ENCODE measurements around the gene ANK3.
A peak's percentile ranks its signal among the peaks of the same experiment; 100 is the strongest.

Gene ANK3

GRCh38 chr10:60353519-60354258, 36.0 kb downstream of the ANK3 start:
- peak overlapping the region in 1 of 2 experiments; percentile 83 for H2BK12ac ChIP-seq (ENCODE audit: low read length in 2 of 2)
- no peak overlapping the region for H2BK15ac ChIP-seq (ENCODE audit: low read depth, poor library complexity, severe bottlenecking)
- H2BK5ac ChIP-seq (ENCODE audit: low read depth, low read length, poor library complexity, severe bottlenecking), result no peak overlapping the region
- H3K4me3 ChIP-seq (ENCODE audit: insufficient read depth in 1 of 2, low read depth in 1 of 2, low read length in 2 of 2), result no peak overlapping the region
- H2BK120ac ChIP-seq (ENCODE audit: low read depth, low read length), result no peak overlapping the region
- H3K36me3 ChIP-seq (ENCODE audit: control insufficient read depth in 1 of 2, insufficient read depth in 2 of 2, low read depth in 1 of 2, low read length in 2 of 2), result no peaks in the 10 kb centered on the region
- peaks cover 5% of the 10 kb centered on the region for H3K4me1 ChIP-seq (ENCODE audit: control insufficient read depth, insufficient read depth, low read depth, low read length)
- peak overlapping the region in 1 of 2 experiments; percentile 89 for H3K14ac ChIP-seq (ENCODE audit: low read length in 2 of 2)
- no peak overlapping the region for H4K91ac ChIP-seq (ENCODE audit: low read length)
- no peak overlapping the region for H3K9ac ChIP-seq (ENCODE audit: low read length)
- no peaks in the 10 kb centered on the region for H3K9me3 ChIP-seq (ENCODE audit: control insufficient read depth, low read length)
- H3K27me3 ChIP-seq (ENCODE audit: control insufficient read depth in 1 of 2, insufficient read depth in 1 of 2, low read length in 2 of 2), result no peaks in the 10 kb centered on the region
- H2AFZ ChIP-seq (ENCODE audit: low read depth, low read length), result no peak overlapping the region
- H4K8ac ChIP-seq (ENCODE audit: low read length), result peak overlapping the region; percentile 66
- no peak overlapping the region for H3K4ac ChIP-seq (ENCODE audit: low read depth in 1 of 2, low read length in 2 of 2)
- 42% methylated on average over 8 of the region's 9 CpGs for WGBS
- no peak overlapping the region for H3K23ac ChIP-seq (ENCODE audit: low read length in 2 of 2)
- H2AK5ac ChIP-seq (ENCODE audit: low read length, severe bottlenecking), result no peak overlapping the region
- DNase-seq, result peak; percentile 92
- peaks cover 10% of the 10 kb centered on the region for H3K79me1 ChIP-seq (replicated peaks; ENCODE audit: low read length, poor library complexity, severe bottlenecking)
- H3K27ac ChIP-seq (ENCODE audit: low read length, poor library complexity, severe bottlenecking), result no peak overlapping the region
- peak overlapping the region; percentile 58 for H3K4me2 ChIP-seq (ENCODE audit: low read length, poor library complexity, severe bottlenecking)
- peak overlapping the region in 1 of 2 experiments; percentile 66 for H3K18ac ChIP-seq (ENCODE audit: low read depth in 1 of 2, low read length in 2 of 2)

GRCh38 chr10:60352105-60352504, 37.6 kb downstream of the ANK3 start:
- 100% methylated on average over 5 of the region's 5 CpGs for WGBS
- Histone ChIP-seq H4K8ac (ENCODE audit: low read length) (peak overlapping the region; percentile 79), H3K79me1 (replicated peaks; ENCODE audit: low read length, poor library complexity, severe bottlenecking) (peaks cover 10% of the 10 kb centered on the region), H3K27me3 (ENCODE audit: control insufficient read depth in 1 of 2, insufficient read depth in 1 of 2, low read length in 2 of 2) (no peaks in the 10 kb centered on the region), H3K9ac (ENCODE audit: low read length) (no peak overlapping the region), H3K18ac (ENCODE audit: low read depth in 1 of 2, low read length in 2 of 2) (peak overlapping the region; percentile 64 to 79), H3K36me3 (ENCODE audit: control insufficient read depth in 1 of 2, insufficient read depth in 2 of 2, low read depth in 1 of 2, low read length in 2 of 2) (no peaks in the 10 kb centered on the region), H3K4me2 (ENCODE audit: low read length, poor library complexity, severe bottlenecking) (no peak overlapping the region), H2AFZ (ENCODE audit: low read depth, low read length) (no peak overlapping the region), H2AK5ac (ENCODE audit: low read length, severe bottlenecking) (no peak overlapping the region), H2BK5ac (ENCODE audit: low read depth, low read length, poor library complexity, severe bottlenecking) (no peak overlapping the region), H3K9me3 (ENCODE audit: control insufficient read depth, low read length) (no peaks in the 10 kb centered on the region), H2BK120ac (ENCODE audit: low read depth, low read length) (no peak overlapping the region), H2BK12ac (ENCODE audit: low read length in 2 of 2) (peak overlapping the region; percentile 60 to 67), H4K91ac (ENCODE audit: low read length) (peak overlapping the region; percentile 34), H3K4me3 (ENCODE audit: insufficient read depth in 1 of 2, low read depth in 1 of 2, low read length in 2 of 2) (no peak overlapping the region), H3K14ac (ENCODE audit: low read length in 2 of 2) (no peak overlapping the region), H3K4ac (ENCODE audit: low read depth in 1 of 2, low read length in 2 of 2) (peak overlapping the region in 1 of 2 experiments; percentile 43), H3K27ac (ENCODE audit: low read length, poor library complexity, severe bottlenecking) (no peak overlapping the region), H2BK15ac (ENCODE audit: low read depth, poor library complexity, severe bottlenecking) (no peak overlapping the region), H3K23ac (ENCODE audit: low read length in 2 of 2) (no peak overlapping the region), H3K4me1 (ENCODE audit: control insufficient read depth, insufficient read depth, low read depth, low read length) (peaks cover 5% of the 10 kb centered on the region)
- DNase-seq, result no peak

GRCh38 chr10:60351191-60351853, 38.4 kb downstream of the ANK3 start:
- Histone ChIP-seq H4K91ac (ENCODE audit: low read length) (no peak overlapping the region), H2BK5ac (ENCODE audit: low read depth, low read length, poor library complexity, severe bottlenecking) (no peak overlapping the region), H2AFZ (ENCODE audit: low read depth, low read length) (no peak overlapping the region), H3K18ac (ENCODE audit: low read depth in 1 of 2, low read length in 2 of 2) (peak overlapping the region; percentile 65 to 75), H3K14ac (ENCODE audit: low read length in 2 of 2) (no peak overlapping the region), H3K4me1 (ENCODE audit: control insufficient read depth, insufficient read depth, low read depth, low read length) (peaks cover 5% of the 10 kb centered on the region), H2AK5ac (ENCODE audit: low read length, severe bottlenecking) (no peak overlapping the region), H3K4ac (ENCODE audit: low read depth in 1 of 2, low read length in 2 of 2) (no peak overlapping the region), H3K4me3 (ENCODE audit: insufficient read depth in 1 of 2, low read depth in 1 of 2, low read length in 2 of 2) (no peak overlapping the region), H2BK15ac (ENCODE audit: low read depth, poor library complexity, severe bottlenecking) (no peak overlapping the region), H3K27ac (ENCODE audit: low read length, poor library complexity, severe bottlenecking) (no peak overlapping the region), H3K27me3 (ENCODE audit: control insufficient read depth in 1 of 2, insufficient read depth in 1 of 2, low read length in 2 of 2) (no peaks in the 10 kb centered on the region), H4K8ac (ENCODE audit: low read length) (no peak overlapping the region), H2BK120ac (ENCODE audit: low read depth, low read length) (no peak overlapping the region), H3K9ac (ENCODE audit: low read length) (no peak overlapping the region), H3K79me1 (replicated peaks; ENCODE audit: low read length, poor library complexity, severe bottlenecking) (peaks cover 8% of the 10 kb centered on the region), H3K36me3 (ENCODE audit: control insufficient read depth in 1 of 2, insufficient read depth in 2 of 2, low read depth in 1 of 2, low read length in 2 of 2) (no peaks in the 10 kb centered on the region), H3K23ac (ENCODE audit: low read length in 2 of 2) (no peak overlapping the region), H3K4me2 (ENCODE audit: low read length, poor library complexity, severe bottlenecking) (no peak overlapping the region), H2BK12ac (ENCODE audit: low read length in 2 of 2) (no peak overlapping the region), H3K9me3 (ENCODE audit: control insufficient read depth, low read length) (no peaks in the 10 kb centered on the region)
- no peak for DNase-seq
- 100% methylated on average over 2 of the region's 4 CpGs for WGBS

GRCh38 chr10:60350400-60350799, 39.3 kb downstream of the ANK3 start:
- peak; percentile 53 for DNase-seq
- H3K4me3 ChIP-seq (ENCODE audit: insufficient read depth in 1 of 2, low read depth in 1 of 2, low read length in 2 of 2), result no peak overlapping the region
- H3K18ac ChIP-seq (ENCODE audit: low read depth in 1 of 2, low read length in 2 of 2), result peak overlapping the region; percentile 89 to 98
- H3K14ac ChIP-seq (ENCODE audit: low read length in 2 of 2), result no peak overlapping the region
- H3K9ac ChIP-seq (ENCODE audit: low read length), result no peak overlapping the region
- H3K79me1 ChIP-seq (replicated peaks; ENCODE audit: low read length, poor library complexity, severe bottlenecking), result peaks cover 8% of the 10 kb centered on the region
- H4K8ac ChIP-seq (ENCODE audit: low read length), result no peak overlapping the region
- H3K36me3 ChIP-seq (ENCODE audit: control insufficient read depth in 1 of 2, insufficient read depth in 2 of 2, low read depth in 1 of 2, low read length in 2 of 2), result no peaks in the 10 kb centered on the region
- no peak overlapping the region for H2BK5ac ChIP-seq (ENCODE audit: low read depth, low read length, poor library complexity, severe bottlenecking)
- peaks cover 5% of the 10 kb centered on the region for H3K4me1 ChIP-seq (ENCODE audit: control insufficient read depth, insufficient read depth, low read depth, low read length)
- peak overlapping the region; percentile 77 for H2BK120ac ChIP-seq (ENCODE audit: low read depth, low read length)
- H3K27ac ChIP-seq (ENCODE audit: low read length, poor library complexity, severe bottlenecking), result no peak overlapping the region
- H3K23ac ChIP-seq (ENCODE audit: low read length in 2 of 2), result no peak overlapping the region
- H2AFZ ChIP-seq (ENCODE audit: low read depth, low read length), result no peak overlapping the region
- H3K9me3 ChIP-seq (ENCODE audit: control insufficient read depth, low read length), result no peaks in the 10 kb centered on the region
- H4K91ac ChIP-seq (ENCODE audit: low read length), result peak overlapping the region; percentile 90
- peak overlapping the region; percentile 98 for H2BK15ac ChIP-seq (ENCODE audit: low read depth, poor library complexity, severe bottlenecking)
- peak overlapping the region; percentile 51 to 97 for H2BK12ac ChIP-seq (ENCODE audit: low read length in 2 of 2)
- WGBS, result 40% methylated on average over 2 of the region's 2 CpGs
- H3K4ac ChIP-seq (ENCODE audit: low read depth in 1 of 2, low read length in 2 of 2), result peak overlapping the region; percentile 42 to 87
- no peaks in the 10 kb centered on the region for H3K27me3 ChIP-seq (ENCODE audit: control insufficient read depth in 1 of 2, insufficient read depth in 1 of 2, low read length in 2 of 2)
- no peak overlapping the region for H3K4me2 ChIP-seq (ENCODE audit: low read length, poor library complexity, severe bottlenecking)
- no peak overlapping the region for H2AK5ac ChIP-seq (ENCODE audit: low read length, severe bottlenecking)

Measured in mesenchymal stem cell (in vitro differentiated cells and primary cell).